ENCODE data around the gene RNF180.
"Not testable (repeated sequence)": the region's sequence is repeated elsewhere in the genome, so short reads cannot be mapped to it uniquely, and the experiment has no call there.

Gene RNF180

DNA sequence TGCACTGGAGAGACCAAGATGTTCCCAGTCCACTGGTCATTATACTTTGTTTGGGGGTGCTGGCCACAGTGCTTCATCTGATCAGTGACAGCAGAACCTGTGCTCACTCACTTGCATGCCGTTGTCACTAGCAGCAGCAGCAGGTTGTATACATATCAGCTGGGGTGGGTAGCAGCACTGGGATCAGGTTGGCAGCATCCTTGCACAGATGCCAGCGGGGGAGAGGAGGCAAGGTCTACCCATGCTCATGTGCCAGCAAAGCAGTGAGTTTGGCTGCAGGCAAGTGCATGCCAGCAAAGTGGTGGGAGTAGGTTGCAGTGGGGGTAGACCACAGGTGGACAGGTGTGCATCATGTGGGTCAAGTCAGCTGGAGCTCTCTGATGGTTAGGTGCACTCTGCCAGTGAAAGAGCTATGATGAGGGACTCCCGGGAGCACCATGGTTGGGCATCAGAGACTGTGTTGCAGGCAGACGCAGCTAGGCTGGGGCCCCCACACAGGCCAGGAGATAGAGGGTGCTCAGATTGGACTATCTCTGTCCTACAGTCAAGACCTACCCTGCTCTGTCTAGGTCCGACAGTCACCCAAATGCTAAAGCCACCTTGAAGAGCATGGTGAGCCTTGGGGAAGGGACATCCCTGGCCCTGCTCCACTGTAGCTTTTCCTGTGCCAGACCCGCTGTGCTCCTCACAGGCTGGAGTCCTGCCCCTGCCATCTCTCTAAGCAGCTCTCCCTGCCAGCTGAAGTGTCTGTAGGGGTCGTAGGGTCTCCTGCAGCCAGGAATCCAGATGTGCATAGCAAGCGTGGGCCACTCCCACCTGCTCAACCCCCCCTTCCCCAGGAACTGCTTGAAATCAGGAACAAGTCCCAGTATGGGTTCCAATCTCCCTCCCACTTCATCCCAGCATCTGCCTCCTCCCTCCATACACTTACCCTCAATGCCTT is 119.8 kb downstream of the RNF180 start:
- Mint-ChIP-seq H3K27ac (no peak overlapping the region), H3K4me3 (no peak overlapping the region)

DNA sequence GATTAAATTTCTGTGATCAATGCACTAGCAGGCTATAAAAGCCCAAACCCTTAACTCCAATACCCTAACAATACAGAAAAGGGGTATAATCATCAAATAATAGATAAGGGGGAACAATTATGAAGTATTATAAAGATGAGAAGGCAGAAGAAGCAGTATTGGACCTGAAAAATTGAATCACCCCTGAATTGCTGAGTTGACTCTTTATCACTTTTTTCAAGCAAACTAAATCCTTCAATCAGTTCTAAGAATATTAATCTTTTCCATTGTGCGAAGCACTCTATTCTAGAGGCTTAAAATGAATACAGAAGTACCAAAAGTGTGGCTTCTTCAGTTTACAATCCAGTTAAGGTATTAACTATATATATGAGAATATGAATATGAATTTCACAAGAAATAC is 120.7 kb downstream of the RNF180 start:
- H3K9me3 Mint-ChIP-seq (ENCODE audit: low read depth) = peaks cover 25% of the 10 kb centered on the region
- no peaks in the 10 kb centered on the region for H3K4me1 Mint-ChIP-seq (ENCODE audit: low read depth)
- H3K27me3 Mint-ChIP-seq = no peaks in the 10 kb centered on the region
- no peak overlapping the region for H3K4me3 Mint-ChIP-seq
- H3K36me3 Mint-ChIP-seq = no peaks in the 10 kb centered on the region
- no peak overlapping the region for H3K27ac Mint-ChIP-seq

More for the DNA sequence above, 119.8 kb downstream of the RNF180 start:
- Mint-ChIP-seq H3K27me3 (no peaks in the 10 kb centered on the region), H3K9me3 (ENCODE audit: low read depth) (peaks cover 21% of the 10 kb centered on the region), H3K36me3 (no peaks in the 10 kb centered on the region), H3K4me1 (ENCODE audit: low read depth) (no peaks in the 10 kb centered on the region)

DNA sequence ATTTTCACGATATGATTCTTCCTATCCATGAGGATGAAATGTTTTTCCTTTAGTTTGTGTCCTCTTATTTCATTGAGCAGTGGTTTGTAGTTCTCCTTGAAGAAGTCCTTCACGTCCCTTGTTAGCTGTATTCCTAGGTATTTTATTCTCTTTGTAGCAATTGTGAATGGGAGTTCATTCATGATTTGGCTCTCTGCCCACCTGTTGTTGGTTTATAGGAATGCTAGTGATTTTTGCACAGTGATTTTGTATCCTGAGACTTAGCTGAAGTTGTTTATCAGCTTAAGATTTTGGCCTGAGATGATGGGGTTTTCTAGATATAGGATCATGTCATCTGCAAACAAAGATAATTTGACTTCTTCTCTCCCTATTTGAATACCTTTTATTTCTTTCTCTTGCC is 122.9 kb downstream of the RNF180 start:
- H3K27me3 Mint-ChIP-seq; H3K27ac Mint-ChIP-seq; H3K4me1 Mint-ChIP-seq (ENCODE audit: low read depth); H3K36me3 Mint-ChIP-seq; H3K4me3 Mint-ChIP-seq: not testable (repeated sequence)
- peaks cover 19% of the 10 kb centered on the region for H3K9me3 Mint-ChIP-seq (ENCODE audit: low read depth)

DNA sequence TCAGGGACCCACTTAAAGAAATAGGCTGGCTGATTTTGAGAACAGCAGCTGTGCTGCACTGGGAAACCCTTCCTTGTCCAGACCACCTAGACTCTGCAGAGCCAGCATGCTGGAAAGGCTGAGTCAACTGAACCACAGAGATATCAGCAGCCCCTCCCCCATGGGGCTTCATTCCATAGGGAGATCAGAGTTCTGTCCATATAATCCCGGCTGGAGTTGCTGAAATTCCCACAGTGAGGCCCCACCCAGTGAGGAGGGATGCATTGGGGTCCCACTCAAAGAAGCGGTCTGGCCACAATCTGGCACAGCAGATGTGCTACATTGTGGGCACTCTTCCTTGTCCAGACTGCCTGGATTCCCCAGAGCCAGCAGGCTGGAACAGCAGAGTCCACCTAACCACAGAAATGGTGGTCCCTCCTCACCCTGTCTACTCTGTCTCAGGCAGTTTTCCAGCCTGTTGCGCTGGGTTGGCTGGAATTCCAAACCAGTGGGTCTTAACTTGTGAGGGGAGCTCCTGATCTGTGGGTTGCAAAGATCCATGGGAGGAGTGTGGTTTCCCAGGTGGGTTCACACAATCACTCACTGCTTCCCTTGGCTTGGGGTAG is 127.1 kb downstream of the RNF180 start:
- Mint-ChIP-seq H3K36me3 (no peaks in the 10 kb centered on the region), H3K9me3 (ENCODE audit: low read depth) (peaks cover 12% of the 10 kb centered on the region), H3K27me3 (no peaks in the 10 kb centered on the region), H3K27ac (no peak overlapping the region), H3K4me3 (no peak overlapping the region), H3K4me1 (ENCODE audit: low read depth) (no peaks in the 10 kb centered on the region)

DNA sequence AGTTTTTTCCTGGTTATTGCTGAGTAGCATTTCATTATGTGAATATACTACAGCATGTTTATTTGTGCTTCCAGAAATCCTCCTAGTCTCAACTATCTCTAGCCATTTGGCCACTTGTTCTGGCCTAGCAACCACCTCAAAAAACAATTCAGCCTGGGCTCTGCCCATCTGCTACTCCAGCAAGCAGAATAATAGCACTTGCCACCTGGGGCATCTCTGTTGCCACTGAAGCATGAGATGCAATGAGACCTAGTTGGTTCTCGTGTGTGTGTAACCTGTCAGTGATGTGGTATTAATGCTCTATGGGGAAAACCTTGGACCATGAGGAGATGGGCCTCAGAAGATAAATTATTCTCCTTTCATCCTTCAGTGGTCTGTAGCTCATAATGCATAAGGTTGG is 129.5 kb downstream of the RNF180 start:
- Mint-ChIP-seq H3K4me1 (ENCODE audit: low read depth) (no peaks in the 10 kb centered on the region), H3K9me3 (ENCODE audit: low read depth) (peaks cover 14% of the 10 kb centered on the region), H3K27me3 (no peaks in the 10 kb centered on the region)

DNA sequence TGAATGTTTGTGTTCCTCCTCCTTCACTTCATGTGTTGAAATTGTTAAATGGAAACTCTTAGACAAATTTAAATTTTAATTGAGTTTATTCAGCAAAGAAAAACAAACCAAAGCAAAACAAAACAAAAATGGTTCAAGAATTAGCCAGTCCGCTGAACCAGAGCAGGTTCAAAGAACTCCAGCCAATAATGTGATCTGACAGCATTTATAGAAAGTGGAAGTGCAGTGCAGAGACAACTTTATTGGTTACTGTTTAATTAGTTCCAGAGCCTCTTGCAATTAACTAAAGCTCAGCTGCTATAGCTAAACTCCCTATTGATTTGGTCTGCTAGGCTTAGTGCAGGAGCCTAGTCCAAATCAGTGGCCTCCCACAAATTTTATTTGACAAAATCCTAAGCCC is 132.9 kb downstream of the RNF180 start:
- Mint-ChIP-seq H3K4me1 (ENCODE audit: low read depth) (no peaks in the 10 kb centered on the region), H3K27ac (no peak overlapping the region), H3K27me3 (no peaks in the 10 kb centered on the region), H3K36me3 (no peaks in the 10 kb centered on the region), H3K4me3 (no peak overlapping the region), H3K9me3 (ENCODE audit: low read depth) (peaks cover 4% of the 10 kb centered on the region)

More for the DNA sequence above, 129.5 kb downstream of the RNF180 start:
- no peak overlapping the region for H3K27ac Mint-ChIP-seq
- H3K36me3 Mint-ChIP-seq = no peaks in the 10 kb centered on the region
- H3K4me3 Mint-ChIP-seq = no peak overlapping the region

DNA sequence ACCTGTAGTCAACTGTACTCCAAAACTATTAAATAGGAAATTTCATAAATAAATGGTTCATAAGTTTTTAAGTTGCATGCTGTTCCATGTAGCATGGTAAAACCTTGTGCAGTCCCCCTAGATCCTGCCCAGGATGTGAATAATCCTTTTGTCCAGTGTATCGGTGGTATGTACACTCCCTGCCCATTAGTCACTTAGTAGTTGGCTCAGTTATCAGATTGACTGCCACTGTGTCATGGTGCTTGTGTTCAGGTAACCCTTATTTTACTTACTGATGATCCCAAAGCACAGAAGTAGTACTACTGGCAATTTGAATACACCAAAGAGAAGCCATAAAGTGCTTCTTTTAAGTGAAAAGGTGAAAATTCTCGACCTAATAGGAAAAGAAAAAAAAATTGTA is 134.2 kb downstream of the RNF180 start:
- Mint-ChIP-seq H3K36me3 (no peaks in the 10 kb centered on the region), H3K27me3 (no peaks in the 10 kb centered on the region), H3K27ac (no peak overlapping the region), H3K4me1 (ENCODE audit: low read depth) (no peaks in the 10 kb centered on the region), H3K9me3 (ENCODE audit: low read depth) (peaks cover 4% of the 10 kb centered on the region), H3K4me3 (no peak overlapping the region)

DNA sequence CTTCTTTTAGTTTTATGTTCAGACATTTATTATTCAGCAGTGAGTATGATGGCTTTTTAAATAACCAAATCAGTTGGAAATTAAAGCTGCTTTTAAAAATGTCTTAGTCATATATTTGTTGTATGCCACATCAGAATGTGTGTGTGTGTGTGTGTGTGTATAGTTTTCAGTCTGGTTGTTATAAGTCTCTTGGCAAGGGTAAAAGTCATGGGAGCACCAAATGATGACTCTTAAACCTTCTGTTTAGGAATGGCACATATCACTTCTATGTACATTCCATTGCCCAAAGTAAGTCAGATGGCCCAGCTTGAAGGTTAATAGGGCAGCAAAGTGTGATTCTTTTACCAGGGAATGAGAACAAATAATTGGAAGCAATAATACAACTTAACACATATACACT is 135.9 kb downstream of the RNF180 start:
- Mint-ChIP-seq H3K9me3 (ENCODE audit: low read depth) (peaks cover 4% of the 10 kb centered on the region), H3K4me3 (no peak overlapping the region), H3K27me3 (no peaks in the 10 kb centered on the region), H3K4me1 (ENCODE audit: low read depth) (no peaks in the 10 kb centered on the region), H3K36me3 (no peaks in the 10 kb centered on the region), H3K27ac (no peak overlapping the region)

DNA sequence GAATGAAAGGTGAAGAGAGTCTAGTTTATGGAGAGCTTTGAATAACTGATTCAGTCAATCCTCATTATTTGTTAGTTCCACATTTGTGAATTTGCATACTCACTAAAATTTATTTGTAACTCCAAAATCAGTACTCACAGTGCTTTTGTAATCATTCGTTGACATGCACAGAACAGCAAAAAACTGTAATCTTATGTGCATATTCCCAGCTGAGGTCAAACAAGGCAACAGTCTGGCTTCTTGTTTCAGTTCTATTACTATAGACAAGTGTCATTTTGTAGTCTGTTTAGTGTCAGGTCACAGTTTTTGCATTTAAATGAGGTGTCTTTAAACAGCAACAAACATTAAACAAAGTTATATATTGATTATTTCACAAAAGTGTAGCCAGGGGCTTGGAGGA is 142.5 kb downstream of the RNF180 start:
- Mint-ChIP-seq H3K36me3 (no peaks in the 10 kb centered on the region), H3K9me3 (ENCODE audit: low read depth) (peaks cover 7% of the 10 kb centered on the region), H3K4me3 (no peak overlapping the region), H3K27me3 (no peaks in the 10 kb centered on the region), H3K27ac (no peak overlapping the region), H3K4me1 (ENCODE audit: low read depth) (no peaks in the 10 kb centered on the region)

DNA sequence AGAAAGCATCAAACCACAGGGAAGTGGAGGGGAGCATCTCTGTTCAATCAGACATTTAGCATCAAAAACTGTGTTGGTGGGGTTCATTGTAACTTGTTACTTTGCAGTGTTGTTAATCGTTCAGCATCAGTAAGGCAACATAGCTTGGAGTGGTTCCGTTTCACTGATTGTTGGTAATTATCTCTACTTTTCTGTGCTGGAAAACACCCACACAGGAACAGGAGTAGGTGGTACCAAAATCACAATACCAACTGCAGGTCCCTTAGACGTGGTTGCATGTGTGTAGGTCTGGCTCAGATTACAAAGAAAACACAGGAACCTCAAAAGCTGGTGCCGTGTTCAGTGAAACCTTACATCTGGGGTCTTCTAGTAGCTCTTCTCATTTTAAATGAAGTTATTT is 146.8 kb downstream of the RNF180 start:
- Mint-ChIP-seq H3K36me3 (no peaks in the 10 kb centered on the region), H3K4me3 (no peak overlapping the region), H3K27me3 (no peaks in the 10 kb centered on the region), H3K27ac (no peak overlapping the region), H3K4me1 (ENCODE audit: low read depth) (no peaks in the 10 kb centered on the region), H3K9me3 (ENCODE audit: low read depth) (peaks cover 7% of the 10 kb centered on the region)

DNA sequence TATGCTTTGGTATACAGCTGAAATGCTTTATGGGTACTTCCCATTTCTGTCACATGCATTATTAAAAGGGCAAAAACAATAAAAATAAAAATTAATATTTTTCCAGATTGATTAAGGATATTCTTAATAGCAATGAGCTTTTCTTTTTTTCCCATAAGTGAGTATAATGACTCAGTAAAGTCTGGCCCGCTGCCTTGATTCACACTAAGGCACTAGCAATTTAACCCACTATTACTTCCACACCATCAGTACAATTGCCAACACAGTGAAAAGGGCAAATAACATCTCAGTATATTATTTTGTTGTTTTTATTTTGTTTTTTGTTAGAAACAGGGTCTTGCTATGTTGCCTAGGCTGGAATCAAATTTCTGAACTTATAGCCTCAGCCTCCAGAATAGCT is 150.1 kb downstream of the RNF180 start:
- Mint-ChIP-seq H3K36me3 (no peaks in the 10 kb centered on the region), H3K9me3 (ENCODE audit: low read depth) (peaks cover 7% of the 10 kb centered on the region), H3K4me1 (ENCODE audit: low read depth) (no peaks in the 10 kb centered on the region), H3K4me3 (no peak overlapping the region), H3K27ac (no peak overlapping the region), H3K27me3 (no peaks in the 10 kb centered on the region)

DNA sequence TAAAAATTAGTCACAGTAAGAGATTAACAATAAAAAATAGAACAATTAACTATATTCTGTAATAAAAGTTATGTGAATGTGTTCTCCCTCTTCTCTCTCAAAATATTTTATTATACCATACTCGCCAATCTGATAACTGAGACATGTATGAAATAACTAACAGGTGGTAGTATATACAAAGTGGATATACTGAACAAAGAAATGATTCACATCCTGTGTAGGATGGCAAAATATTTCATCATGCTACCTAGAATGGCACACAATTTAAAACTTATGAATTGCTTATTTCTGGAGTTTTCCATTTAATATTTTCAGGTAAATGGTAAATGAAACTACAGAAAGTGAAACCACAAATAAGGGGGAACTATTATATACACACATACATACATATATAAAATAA is 152.5 kb downstream of the RNF180 start:
- no peaks in the 10 kb centered on the region for H3K4me1 Mint-ChIP-seq (ENCODE audit: low read depth)

DNA sequence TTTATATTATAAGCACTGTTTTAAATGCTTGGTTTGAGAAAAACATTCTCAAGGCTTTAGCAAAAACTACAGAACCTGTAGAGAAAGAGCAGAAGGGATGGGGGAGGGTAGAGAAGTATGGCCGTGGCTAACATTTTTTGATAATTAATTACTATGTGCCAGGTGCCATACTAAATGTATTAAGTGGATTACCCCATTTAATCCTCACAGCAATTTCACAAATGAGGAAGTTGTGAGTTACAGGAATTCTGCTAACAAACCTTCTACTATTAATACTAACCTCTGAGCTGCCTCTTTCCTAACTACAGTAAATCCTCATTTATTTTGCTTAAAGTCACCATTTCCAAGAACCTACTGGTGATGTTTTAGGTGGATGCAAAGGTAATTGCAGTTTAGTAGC is 157.9 kb downstream of the RNF180 start:
- Mint-ChIP-seq H3K27ac (no peak overlapping the region), H3K4me1 (ENCODE audit: low read depth) (no peaks in the 10 kb centered on the region), H3K27me3 (no peaks in the 10 kb centered on the region), H3K4me3 (no peak overlapping the region), H3K36me3 (no peaks in the 10 kb centered on the region), H3K9me3 (ENCODE audit: low read depth) (no peaks in the 10 kb centered on the region)

More for the DNA sequence above, 152.5 kb downstream of the RNF180 start:
- Mint-ChIP-seq H3K36me3 (no peaks in the 10 kb centered on the region), H3K27ac (no peak overlapping the region), H3K4me3 (no peak overlapping the region), H3K27me3 (no peaks in the 10 kb centered on the region), H3K9me3 (ENCODE audit: low read depth) (no peaks in the 10 kb centered on the region)

DNA sequence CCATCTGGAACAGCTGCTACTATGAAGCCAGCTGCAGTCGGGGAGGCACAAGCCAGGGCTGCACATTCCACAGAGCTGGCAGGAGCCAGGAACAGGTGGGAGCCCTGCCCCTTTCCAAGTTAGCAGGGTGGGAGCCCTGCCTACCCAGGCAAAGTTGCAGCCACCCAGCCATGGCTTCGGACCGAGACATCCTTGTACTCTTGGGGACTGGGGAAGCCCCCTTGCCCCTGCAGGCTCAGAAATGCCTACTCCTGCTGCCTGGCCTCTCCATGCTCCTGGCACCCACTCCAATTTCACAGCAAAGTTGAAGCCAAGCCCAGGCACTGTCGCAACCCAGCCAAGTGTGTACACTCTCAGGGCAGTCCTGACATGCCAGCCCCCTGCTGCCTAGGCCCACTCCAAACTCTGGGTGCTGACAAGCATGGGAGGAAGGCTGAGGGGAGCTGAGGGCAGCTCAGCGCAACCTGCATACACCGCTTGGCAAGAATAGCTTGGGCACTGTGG is 165.1 kb downstream of the RNF180 start:
- H3K36me3 Mint-ChIP-seq = no peaks in the 10 kb centered on the region
- no peaks in the 10 kb centered on the region for H3K9me3 Mint-ChIP-seq (ENCODE audit: low read depth)
- no peak overlapping the region for H3K4me3 Mint-ChIP-seq
- H3K27ac Mint-ChIP-seq = no peak overlapping the region
- H3K4me1 Mint-ChIP-seq (ENCODE audit: low read depth) = no peaks in the 10 kb centered on the region
- H3K27me3 Mint-ChIP-seq = no peaks in the 10 kb centered on the region

DNA sequence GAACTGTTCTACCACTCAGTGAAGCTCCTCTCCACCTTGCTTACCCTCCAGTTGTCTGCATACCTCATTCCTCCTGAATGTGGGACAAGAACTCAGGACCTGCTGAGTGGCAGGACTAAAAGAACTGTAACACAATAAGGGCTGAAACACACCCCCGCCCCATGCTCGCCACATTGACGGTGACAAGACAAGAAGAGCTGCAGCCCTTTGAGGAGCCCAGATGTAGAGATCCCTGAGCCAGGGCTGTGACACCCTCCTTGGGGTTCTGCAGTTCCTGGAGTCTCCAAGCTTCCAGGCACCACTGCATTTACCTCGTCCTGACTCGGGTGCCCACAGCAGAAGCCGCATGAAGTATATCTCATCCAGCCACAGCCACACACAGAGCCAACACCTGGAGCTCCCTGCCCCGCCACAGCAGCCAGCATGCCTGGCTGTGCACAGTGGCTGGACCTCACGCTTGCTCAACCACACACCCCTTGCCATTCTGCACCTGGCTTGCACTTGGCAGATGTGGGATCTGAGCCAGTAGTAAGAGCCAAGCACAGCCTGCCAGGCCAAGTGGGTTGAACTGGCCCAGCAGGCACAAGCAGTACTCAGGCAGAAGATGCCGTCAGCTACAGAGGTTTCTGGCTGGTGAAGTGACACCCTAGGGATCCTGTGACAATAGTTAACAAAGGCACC is 166.1 kb downstream of the RNF180 start:
- no peaks in the 10 kb centered on the region for H3K36me3 Mint-ChIP-seq
- H3K9me3 Mint-ChIP-seq (ENCODE audit: low read depth) = no peaks in the 10 kb centered on the region
- H3K4me1 Mint-ChIP-seq (ENCODE audit: low read depth) = no peaks in the 10 kb centered on the region

More for the DNA sequence above, 166.1 kb downstream of the RNF180 start:
- H3K27me3 Mint-ChIP-seq = no peaks in the 10 kb centered on the region
- H3K27ac Mint-ChIP-seq = no peak overlapping the region
- H3K4me3 Mint-ChIP-seq = no peak overlapping the region

All from activated naive CD8-positive, alpha-beta T cell (primary cell).